HG03060 (cell line): ENCODE measurements around the gene TRAPPC10.
"Not testable (repeated sequence)": the region's sequence is repeated elsewhere in the genome, so short reads cannot be mapped to it uniquely, and the experiment has no call there.

ENCODE experiments used
- ATAC-seq: cut with Tn5 transposase; IDR thresholded peaks from one replicate; pipeline ENCODE4 v1.9.1; 2021; ENCODE audit warnings: low read depth, moderate number of reproducible peaks; ENCODE audit not compliant: unreplicated experiment

TRAPPC10 gene

GRCh38 chr21:44139787-44140551 is 127.9 kb downstream of the TRAPPC10 start:
- ATAC-seq = not testable (repeated sequence)

DNA sequence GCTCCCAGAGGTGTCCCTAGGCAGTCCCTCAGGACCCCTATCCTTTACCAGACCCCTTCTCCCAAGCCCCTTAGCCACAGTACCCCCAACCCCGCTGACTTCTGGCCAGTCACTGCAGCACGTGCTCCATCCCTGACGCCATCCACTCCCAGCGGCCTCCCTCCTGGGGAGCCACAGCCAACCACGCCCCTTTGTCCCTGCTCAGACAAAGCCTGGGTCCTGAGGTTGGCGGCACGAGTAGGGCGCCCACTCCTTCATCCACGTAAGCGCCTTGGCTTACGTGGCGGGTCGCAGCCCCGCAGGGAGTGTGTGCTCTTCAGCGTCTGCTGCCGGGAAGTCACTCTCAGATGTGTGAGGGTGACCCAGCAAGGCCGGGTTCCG is 128.4 kb downstream of the TRAPPC10 start:
- not testable (repeated sequence) for ATAC-seq

- not testable (repeated sequence) for ATAC-seq
These were observed 130.4 kb downstream of the TRAPPC10 start for GRCh38 chr21:44142470-44142869.

GRCh38 chr21:44143380-44143779 is 131.3 kb downstream of the TRAPPC10 start:
- ATAC-seq = not testable (repeated sequence)

DNA sequence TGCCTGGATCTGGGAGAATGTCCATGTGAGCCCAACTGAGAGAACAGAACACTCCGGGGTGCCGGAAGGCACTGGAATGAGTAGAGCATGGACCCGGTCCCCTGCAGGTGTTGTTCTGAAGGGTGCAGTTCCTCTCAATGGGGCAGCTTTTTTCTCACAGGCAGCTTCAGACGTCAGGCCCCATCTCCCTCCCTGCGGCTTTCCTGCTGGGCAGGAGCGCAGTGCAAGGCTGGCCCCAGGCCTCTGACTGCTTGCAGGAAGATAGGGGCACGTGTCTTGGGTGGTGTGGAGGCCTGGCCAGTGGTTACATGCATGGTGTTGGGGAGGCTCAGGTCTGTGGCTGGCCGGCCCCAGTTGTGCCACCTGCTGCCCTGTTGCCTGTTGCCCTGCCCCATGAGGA is 131.9 kb downstream of the TRAPPC10 start:
- not testable (repeated sequence) for ATAC-seq

DNA sequence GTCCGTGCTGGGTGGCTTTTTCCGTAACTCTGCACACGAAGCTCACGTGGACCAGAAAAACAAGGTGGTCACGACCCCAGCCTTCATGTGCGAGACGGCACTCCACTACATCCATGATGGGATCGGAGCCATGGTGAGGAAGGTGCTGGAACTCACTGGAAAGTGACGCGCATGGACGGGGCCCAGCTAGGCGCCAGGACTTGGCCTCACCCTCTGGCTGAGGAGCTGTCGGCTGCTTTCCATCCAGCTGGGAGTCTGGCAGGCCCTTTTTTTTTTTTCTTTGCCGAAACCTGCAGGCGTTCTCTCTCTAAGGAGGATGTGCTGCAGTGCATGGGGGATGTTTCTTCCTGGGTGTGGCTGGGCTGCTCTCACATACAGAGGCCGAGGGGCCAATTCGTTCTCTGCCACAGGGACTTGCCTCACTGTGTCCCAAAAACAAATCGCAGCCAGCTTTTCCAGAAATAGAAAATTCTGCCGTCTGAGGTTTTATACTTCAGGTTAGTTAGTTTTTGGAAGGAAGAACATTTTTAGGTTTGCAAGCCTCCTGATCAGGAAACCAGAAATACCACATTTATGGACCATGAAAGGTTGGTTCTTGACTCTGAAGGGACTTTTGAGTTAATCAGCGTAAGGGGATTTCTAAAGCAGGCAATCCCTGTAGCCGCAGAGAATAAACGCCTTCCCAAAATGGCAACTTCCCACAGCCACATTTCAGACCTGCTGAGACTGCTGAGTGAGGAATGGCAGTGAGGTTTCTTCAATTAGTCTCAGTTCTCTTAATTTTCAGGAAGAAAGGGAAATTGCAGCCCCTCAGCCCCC is 132.9 kb downstream of the TRAPPC10 start:
- ATAC-seq = not testable (repeated sequence)

DNA sequence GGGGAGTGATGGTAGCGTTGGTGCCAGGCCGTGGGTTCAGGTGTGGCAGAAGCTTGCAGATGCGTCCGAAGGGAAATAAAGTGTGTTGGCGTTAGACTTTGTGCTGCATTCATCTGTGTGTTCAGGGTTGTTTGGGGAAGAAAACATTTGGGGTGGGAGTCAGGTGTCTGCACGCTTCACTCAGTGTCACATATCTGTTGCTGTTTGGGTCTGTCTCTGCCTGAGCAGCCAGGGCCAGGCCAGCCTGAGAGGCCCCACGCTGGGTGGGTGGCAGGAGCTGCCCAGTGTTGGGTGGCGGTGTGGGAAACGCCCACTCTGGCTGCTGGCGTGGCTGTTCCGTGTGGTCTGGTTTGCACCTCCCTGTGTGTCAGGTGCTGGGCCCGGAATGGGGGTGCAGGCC is 133.5 kb downstream of the TRAPPC10 start:
- ATAC-seq = not testable (repeated sequence)

DNA sequence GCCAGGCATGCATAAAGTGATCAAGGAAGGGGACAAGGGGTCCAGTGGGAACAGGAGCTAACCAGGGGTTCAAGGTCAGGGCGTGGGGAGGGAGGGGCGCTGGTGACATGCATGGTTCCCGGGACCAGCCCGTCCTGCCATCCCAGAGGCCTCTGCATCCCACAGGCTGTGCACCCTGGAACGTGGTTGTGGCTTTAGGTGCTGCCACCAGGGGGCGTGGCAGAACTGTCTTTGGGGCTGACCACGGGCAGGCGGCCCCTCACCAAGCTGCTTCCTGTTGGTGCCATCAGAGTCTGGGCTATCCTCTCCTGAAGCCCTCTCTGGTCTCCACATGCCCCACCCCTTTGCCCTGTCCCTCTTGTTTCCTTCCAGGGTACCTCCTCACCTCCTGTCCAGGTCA is 135.0 kb downstream of the TRAPPC10 start:
- not testable (repeated sequence) for ATAC-seq

GRCh38 chr21:44150255-44150654 is 138.1 kb downstream of the TRAPPC10 start:
- not testable (repeated sequence) for ATAC-seq

DNA sequence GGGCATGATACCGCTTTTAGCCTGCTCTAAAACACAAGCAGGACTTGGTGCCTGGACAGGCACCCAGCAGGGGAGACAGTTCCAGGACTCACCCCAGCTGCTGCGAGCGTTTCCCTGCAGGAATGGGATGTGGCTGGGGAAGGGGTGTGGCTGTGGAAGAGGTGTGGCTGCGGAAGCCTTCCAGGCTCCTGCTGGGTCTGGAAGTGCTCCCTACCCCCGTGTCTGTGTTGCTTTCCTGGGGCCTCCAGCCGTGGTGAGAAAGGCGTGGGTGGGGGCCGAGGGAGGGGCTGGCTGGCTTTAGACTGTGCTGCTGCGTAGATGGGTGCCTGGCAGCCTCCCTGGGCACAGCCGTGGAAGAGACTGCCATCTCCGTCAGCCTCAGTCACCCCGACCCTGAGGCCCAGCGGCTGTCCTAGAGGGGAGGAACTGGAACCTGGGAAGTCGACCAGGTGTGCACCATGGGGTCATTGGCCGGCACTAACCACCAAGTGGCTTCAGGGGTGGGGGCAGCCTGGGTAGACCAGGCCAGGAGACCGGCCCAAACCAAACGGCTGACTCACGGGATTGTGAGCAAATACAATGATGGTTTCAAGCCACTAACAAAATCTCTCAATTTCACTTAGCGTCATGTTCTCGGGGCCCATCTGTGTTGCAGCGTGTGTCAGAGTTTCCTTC is 141.2 kb downstream of the TRAPPC10 start:
- not testable (repeated sequence) for ATAC-seq

DNA sequence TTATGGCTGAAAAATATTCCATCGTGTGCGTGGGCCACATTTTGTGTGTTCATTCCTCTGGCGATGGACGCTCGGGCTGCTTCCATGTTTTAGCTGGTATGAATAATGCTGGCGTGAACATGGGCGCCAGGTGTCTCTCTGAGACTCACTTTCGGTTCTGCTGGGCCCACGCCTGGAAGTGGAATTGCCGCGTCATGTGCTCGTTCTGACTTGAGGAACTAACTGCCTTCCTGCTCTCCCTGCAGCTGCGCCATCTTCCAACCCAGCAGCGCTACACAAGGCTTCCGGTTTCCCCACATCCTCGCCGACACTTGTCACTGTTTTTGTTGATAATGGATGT is 141.8 kb downstream of the TRAPPC10 start:
- not testable (repeated sequence) for ATAC-seq

GRCh38 chr21:44154816-44155230 is 142.7 kb downstream of the TRAPPC10 start:
- ATAC-seq = not testable (repeated sequence)

GRCh38 chr21:44155231-44155993 is 143.3 kb downstream of the TRAPPC10 start:
- peak; percentile 40 for ATAC-seq

DNA sequence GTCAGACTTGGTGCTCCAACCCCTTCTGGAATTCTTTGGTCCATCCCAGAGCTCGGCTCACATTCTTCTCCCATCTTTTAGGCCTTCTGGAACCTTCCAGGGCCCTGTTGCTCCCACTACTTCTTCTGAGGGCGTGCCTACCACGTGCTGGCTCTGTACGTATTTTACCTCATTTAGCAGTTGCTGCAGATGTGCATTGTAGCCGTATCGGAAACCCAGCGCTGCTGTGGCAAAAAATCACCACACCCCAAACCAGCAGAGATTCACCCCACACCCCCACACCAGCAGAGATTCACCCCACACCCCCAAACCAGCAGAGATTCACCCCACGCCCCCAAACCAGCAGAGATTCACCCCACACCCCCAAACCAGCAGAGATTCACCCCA is 143.9 kb downstream of the TRAPPC10 start:
- not testable (repeated sequence) for ATAC-seq
